H9 (cell line): Measurements from ENCODE around the gene MEGF8. TPM values are rescaled to one million over a fixed set of nuclear protein-coding genes. Genes with fewer than 3 reads are reported as not detected.

Source experiments
- DNase-seq: peaks from one replicate; pipeline ENCODE4 v3.0.0-alpha.2; 2017
- H2AFZ ChIP-seq: one replicate; pipeline ENCODE4 v1.6.1; 2013; ENCODE audit warnings: mild to moderate bottlenecking, low read length, control low read depth, moderate library complexity
- H2AK5ac ChIP-seq: 2 replicates; pipeline ENCODE4 v1.6.1; 2013; ENCODE audit warnings: low read length, control low read depth, mixed read lengths; ENCODE audit not compliant: insufficient read length
- H2BK120ac ChIP-seq: one replicate; pipeline ENCODE4 v1.6.1; 2013; ENCODE audit warnings: low read depth, mild to moderate bottlenecking, low read length, control low read depth, inconsistent platforms; ENCODE audit not compliant: poor library complexity, severe bottlenecking
- H2BK12ac ChIP-seq: 2 replicates; pipeline ENCODE4 v1.6.1; 2013; ENCODE audit warnings: low read length, control low read depth, mixed read lengths, low read depth; ENCODE audit not compliant: insufficient read length
- H2BK15ac ChIP-seq: 2 replicates; pipeline ENCODE4 v1.6.1; 2013; ENCODE audit warnings: low read depth, low read length, control low read depth
- H2BK20ac ChIP-seq: one replicate; pipeline ENCODE4 v1.6.1; 2013; ENCODE audit warnings: low read depth, mild to moderate bottlenecking, low read length, control low read depth, inconsistent platforms; ENCODE audit not compliant: poor library complexity, severe bottlenecking
- H2BK5ac ChIP-seq: 2 replicates; pipeline ENCODE4 v1.6.1; 2013; ENCODE audit warnings: low read length, control low read depth, mixed read lengths; ENCODE audit not compliant: insufficient read length
- H3K14ac ChIP-seq: 2 replicates; pipeline ENCODE4 v1.6.1; 2013; ENCODE audit warnings: low read length, control low read depth; ENCODE audit not compliant: insufficient read depth
- H3K18ac ChIP-seq: 2 replicates; pipeline ENCODE4 v1.6.1; 2013; ENCODE audit warnings: low read depth, mild to moderate bottlenecking, mixed read lengths, low read length, control low read depth; ENCODE audit not compliant: insufficient read length
- H3K23ac ChIP-seq: 2 replicates; pipeline ENCODE4 v1.6.1; 2013; ENCODE audit warnings: low read length, control low read depth, mixed read lengths, low read depth; ENCODE audit not compliant: insufficient read length
- H3K23me2 ChIP-seq: 2 replicates; pipeline ENCODE4 v1.6.1; 2013; ENCODE audit warnings: low read depth, mild to moderate bottlenecking, mixed read lengths, low read length, control low read depth; ENCODE audit not compliant: insufficient read length, poor library complexity, severe bottlenecking
- H3K27ac ChIP-seq: 2 replicates; pipeline ENCODE4 v1.5.1; 2013; ENCODE audit warnings: low read length, control low read depth, mixed read lengths, low read depth; ENCODE audit not compliant: insufficient read length
- H3K27me3 ChIP-seq: 2 replicates; pipeline ENCODE4 v1.6.1; 2013; ENCODE audit warnings: low read length, control low read depth, inconsistent platforms; ENCODE audit not compliant: insufficient read depth
- H3K4ac ChIP-seq: 2 replicates; pipeline ENCODE4 v1.6.1; 2013; ENCODE audit warnings: low read depth, mild to moderate bottlenecking, control low read depth, inconsistent platforms, low read length, moderate library complexity
- H3K4me1 ChIP-seq: 2 replicates; pipeline ENCODE4 v1.6.1; 2013; ENCODE audit warnings: low read length, control low read depth, inconsistent platforms; ENCODE audit not compliant: insufficient read depth
- H3K4me2 ChIP-seq: 2 replicates; pipeline ENCODE4 v1.6.1; 2013; ENCODE audit warnings: low read length, control low read depth, mixed read lengths; ENCODE audit not compliant: insufficient read length, insufficient read depth
- H3K56ac ChIP-seq: 2 replicates; pipeline ENCODE4 v1.6.1; 2013; ENCODE audit warnings: low read depth, mild to moderate bottlenecking, mixed read lengths, low read length, control low read depth; ENCODE audit not compliant: insufficient read length
- H3K79me1 ChIP-seq: 2 replicates; pipeline ENCODE4 v1.6.1; 2013; ENCODE audit warnings: low read depth, mild to moderate bottlenecking, moderate library complexity, low read length, control low read depth, inconsistent platforms; ENCODE audit not compliant: insufficient read depth, poor library complexity, severe bottlenecking
- H3K79me2 ChIP-seq: 2 replicates; pipeline ENCODE4 v1.6.1; 2013; ENCODE audit warnings: low read length, control low read depth, inconsistent platforms; ENCODE audit not compliant: insufficient read depth
- H3K9ac ChIP-seq: 2 replicates; pipeline ENCODE4 v1.6.1; 2013; ENCODE audit warnings: low read length, control low read depth, mixed read lengths; ENCODE audit not compliant: insufficient read length; ENCODE audit errors: extremely low read depth
- H3K9me3 ChIP-seq: one replicate; pipeline ENCODE4 v1.6.1; 2013; ENCODE audit warnings: low read depth, low read length, inconsistent platforms; ENCODE audit not compliant: control insufficient read depth
- H3T11ph ChIP-seq: one replicate; pipeline ENCODE4 v1.6.1; 2013; ENCODE audit warnings: mild to moderate bottlenecking, low read length, control low read depth, inconsistent platforms
- H4K20me1 ChIP-seq: one replicate; pipeline ENCODE4 v1.6.1; 2013; ENCODE audit not compliant: control insufficient read depth, insufficient read length, insufficient read depth
- H4K5ac ChIP-seq: 2 replicates; pipeline ENCODE4 v1.6.1; 2013; ENCODE audit warnings: low read depth, mild to moderate bottlenecking, mixed read lengths, low read length, control low read depth; ENCODE audit not compliant: insufficient read length
- H4K8ac ChIP-seq: replicated peaks from 2 replicates; pipeline ENCODE4 v1.6.1; 2013; ENCODE audit warnings: low read length, control low read depth, mixed read lengths, low read depth; ENCODE audit not compliant: insufficient read length
- H4K91ac ChIP-seq: 2 replicates; pipeline ENCODE4 v1.6.1; 2013; ENCODE audit warnings: low read depth, mild to moderate bottlenecking, moderate library complexity, mixed read lengths, low read length, control low read depth; ENCODE audit not compliant: insufficient read length
- H3K27ac Mint-ChIP-seq, 3 experiments: 2 replicates in 2 of 3; 3 replicates in 1 of 3; pipeline ENCODE4 v1.8.0; 2020 to 2021; ENCODE audit warnings: mixed read lengths in 3 of 3, mild to moderate bottlenecking in 1 of 3, moderate library complexity in 1 of 3
- H3K27me3 Mint-ChIP-seq: 2 replicates; pipeline ENCODE4 v1.8.0; 2021; ENCODE audit warnings: low read depth, mild to moderate bottlenecking, moderate library complexity, mixed read lengths
- H3K36me3 Mint-ChIP-seq, 3 experiments: 2 replicates in 2 of 3; 3 replicates in 1 of 3; pipeline ENCODE4 v1.8.0; 2020 to 2021; ENCODE audit warnings: low read depth in 3 of 3, mixed read lengths in 3 of 3; ENCODE audit not compliant: insufficient read depth in 1 of 3
- H3K4me1 Mint-ChIP-seq, 2 experiments: 2 replicates each; pipeline ENCODE4 v1.8.0; 2020; ENCODE audit warnings: mixed read lengths in 2 of 2
- H3K4me3 Mint-ChIP-seq, 2 experiments: 2 replicates in 1 of 2; 3 replicates in 1 of 2; pipeline ENCODE4 v1.8.0; 2020 to 2021; ENCODE audit warnings: mild to moderate bottlenecking in 2 of 2, mixed read lengths in 2 of 2, moderate library complexity in 1 of 2
- H3K9me3 Mint-ChIP-seq, 2 experiments: 2 replicates in 1 of 2; 3 replicates in 1 of 2; pipeline ENCODE4 v1.8.0; 2020; ENCODE audit warnings: mild to moderate bottlenecking in 2 of 2, mixed read lengths in 2 of 2, moderate library complexity in 1 of 2
- WGBS: extraction: QIAGEN DNeasy Blood & Tissue Kit; methylation state at CpG from one replicate; pipeline ENCODE4 v1.1.7; 2013; ENCODE audit warnings: missing lambda C conversion rate, low lambda C conversion rate, mixed read lengths; ENCODE audit not compliant: insufficient read length; ENCODE audit errors: extremely low coverage; 5-methylcytosine and 5-hydroxymethylcytosine counted together
- total RNA-seq: library from RNA; stranded (reverse); gene quantifications from 2 replicates; pipeline ENCODE4 v1.2.1, GENCODE V29; 2021
- TF ChIP-seq, protein P1 (sequence below): fragments of 200-600 bp; sonication (generic); conservative IDR thresholded peaks from 3 replicates; pipeline ENCODE4 v1.8.0; 2021; ENCODE audit warnings: antibody characterized with exemption, mild to moderate bottlenecking

The MEGF8 gene
- total RNA-seq, 1 experiment from 2014 or later: 28.4 TPM

DNA sequence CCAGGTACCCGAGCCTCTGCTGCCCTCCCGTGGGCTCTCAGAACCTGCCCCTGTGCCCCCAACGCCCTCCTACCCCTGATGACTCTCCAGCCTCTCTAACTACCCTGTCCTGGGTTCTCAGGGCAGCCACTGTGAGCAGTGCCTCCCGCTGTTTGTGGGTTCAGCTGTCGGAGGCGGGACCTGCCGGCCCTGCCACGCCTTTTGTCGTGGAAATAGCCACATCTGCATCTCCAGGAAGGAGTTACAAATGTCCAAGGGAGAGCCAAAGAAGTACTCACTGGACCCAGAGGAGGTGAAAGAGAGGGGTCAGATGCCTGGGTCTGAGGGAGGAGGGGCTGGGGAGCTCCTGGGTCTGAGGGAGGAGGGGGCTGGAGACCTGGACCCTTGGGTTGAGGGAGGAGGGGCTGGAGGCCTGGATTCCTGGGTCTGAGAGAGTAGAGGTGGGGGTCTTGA is 44.7 kb downstream of the MEGF8 start:
- peaks cover 36 to 48% of the 10 kb centered on the region in 2 experiments for H3K4me1 Mint-ChIP-seq
- peaks cover 3 to 4% of the 10 kb centered on the region in 2 experiments; a peak in 3 of 5 replicates for H3K9me3 Mint-ChIP-seq

More for the DNA sequence above, 44.7 kb downstream of the MEGF8 start:
- no peak overlapping the region for H3K14ac ChIP-seq
- no peak overlapping the region for H4K8ac ChIP-seq
- no peak overlapping the region for H3K9ac ChIP-seq
- H3K4me2 ChIP-seq: peak overlapping the region; percentile 36
- no peak overlapping the region for H2BK5ac ChIP-seq
- no peak overlapping the region for H3K56ac ChIP-seq
- H3K27ac ChIP-seq: no peak overlapping the region
- no peak overlapping the region for H3T11ph ChIP-seq
- peaks cover 1% of the 10 kb centered on the region; the same call in 1 of the 2 replicates for H3K27me3 Mint-ChIP-seq
- H3K23me2 ChIP-seq: peaks cover 3% of the 10 kb centered on the region
- H3K9me3 ChIP-seq: no peaks in the 10 kb centered on the region
- no peak overlapping the region for H2BK120ac ChIP-seq
- H3K36me3 Mint-ChIP-seq: peaks cover 23 to 40% (median 34%) of the 10 kb centered on the region in 3 experiments
- no CpG with 5 or more reads among the region's 9 CpGs for WGBS
- no peak overlapping the region for H3K23ac ChIP-seq
- no peak overlapping the region for H3K4ac ChIP-seq
- H3K18ac ChIP-seq: no peak overlapping the region
- H4K5ac ChIP-seq: no peak overlapping the region
- no peaks in the 10 kb centered on the region for H3K79me1 ChIP-seq
- no peak overlapping the region for H2BK15ac ChIP-seq
- TF ChIP-seq, protein P1, sequence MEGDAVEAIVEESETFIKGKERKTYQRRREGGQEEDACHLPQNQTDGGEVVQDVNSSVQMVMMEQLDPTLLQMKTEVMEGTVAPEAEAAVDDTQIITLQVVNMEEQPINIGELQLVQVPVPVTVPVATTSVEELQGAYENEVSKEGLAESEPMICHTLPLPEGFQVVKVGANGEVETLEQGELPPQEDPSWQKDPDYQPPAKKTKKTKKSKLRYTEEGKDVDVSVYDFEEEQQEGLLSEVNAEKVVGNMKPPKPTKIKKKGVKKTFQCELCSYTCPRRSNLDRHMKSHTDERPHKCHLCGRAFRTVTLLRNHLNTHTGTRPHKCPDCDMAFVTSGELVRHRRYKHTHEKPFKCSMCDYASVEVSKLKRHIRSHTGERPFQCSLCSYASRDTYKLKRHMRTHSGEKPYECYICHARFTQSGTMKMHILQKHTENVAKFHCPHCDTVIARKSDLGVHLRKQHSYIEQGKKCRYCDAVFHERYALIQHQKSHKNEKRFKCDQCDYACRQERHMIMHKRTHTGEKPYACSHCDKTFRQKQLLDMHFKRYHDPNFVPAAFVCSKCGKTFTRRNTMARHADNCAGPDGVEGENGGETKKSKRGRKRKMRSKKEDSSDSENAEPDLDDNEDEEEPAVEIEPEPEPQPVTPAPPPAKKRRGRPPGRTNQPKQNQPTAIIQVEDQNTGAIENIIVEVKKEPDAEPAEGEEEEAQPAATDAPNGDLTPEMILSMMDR: peak; percentile 62
- H3K27ac Mint-ChIP-seq: peak overlapping the region; percentile 75 to 95 (median 95); a peak in 5 of 7 replicates
- H2BK20ac ChIP-seq: no peak overlapping the region
- no peaks in the 10 kb centered on the region for H3K79me2 ChIP-seq
- no peak overlapping the region for H2AFZ ChIP-seq
- peak overlapping the region; percentile 30 to 35; a peak in 4 of 5 replicates for H3K4me3 Mint-ChIP-seq
- no peak overlapping the region for H4K91ac ChIP-seq
- no peaks in the 10 kb centered on the region for H4K20me1 ChIP-seq
- H3K27me3 ChIP-seq: no peaks in the 10 kb centered on the region
- no peak overlapping the region for H2AK5ac ChIP-seq
- no peak overlapping the region for H2BK12ac ChIP-seq
- peak; percentile 92 for DNase-seq
- H3K4me1 ChIP-seq: peaks cover 5% of the 10 kb centered on the region; the same call in 1 of the 2 replicates
